Neuron (in vitro differentiated cells): Measurements from ENCODE around the gene ZNF582.

Experiments used
- H2AFZ ChIP-seq: one replicate; pipeline ENCODE4 v1.6.1; 2013; ENCODE audit warnings: low read depth, mild to moderate bottlenecking, inconsistent platforms, low read length, moderate library complexity
- H3K27me3 ChIP-seq: one replicate; pipeline ENCODE4 v1.6.1; 2013; ENCODE audit warnings: low read length; ENCODE audit not compliant: insufficient read depth
- H3K36me3 ChIP-seq: one replicate; pipeline ENCODE4 v1.6.1; 2013; ENCODE audit warnings: low read length; ENCODE audit not compliant: insufficient read depth
- H3K4me1 ChIP-seq: one replicate; pipeline ENCODE4 v1.6.1; 2013; ENCODE audit warnings: low read length; ENCODE audit not compliant: insufficient read depth
- H3K4me3 ChIP-seq: 2 replicates; pipeline ENCODE4 v1.5.1; 2013; ENCODE audit warnings: mild to moderate bottlenecking, low read length, moderate library complexity
- H3K9me3 ChIP-seq: one replicate; pipeline ENCODE4 v1.6.1; 2013; ENCODE audit warnings: low read length

ZNF582 gene

GRCh38 chr19:56377105-56377924 lies 16.0 kb downstream of the ZNF582 start:
- Histone ChIP-seq H2AFZ (no peak overlapping the region), H3K4me3 (no peak overlapping the region), H3K36me3 (peaks cover 42% of the 10 kb centered on the region), H3K27me3 (no peaks in the 10 kb centered on the region), H3K4me1 (no peaks in the 10 kb centered on the region), H3K9me3 (peaks cover 46% of the 10 kb centered on the region)

GRCh38 chr19:56372281-56372680 lies 21.1 kb downstream of the ZNF582 start:
- no peak overlapping the region for H3K4me3 ChIP-seq
- no peak overlapping the region for H2AFZ ChIP-seq
- no peaks in the 10 kb centered on the region for H3K4me1 ChIP-seq
- H3K27me3 ChIP-seq, result no peaks in the 10 kb centered on the region
- H3K36me3 ChIP-seq, result peaks cover 39% of the 10 kb centered on the region
- H3K9me3 ChIP-seq, result peaks cover 33% of the 10 kb centered on the region

GRCh38 chr19:56369886-56370676 lies 23.3 kb downstream of the ZNF582 start:
- no peaks in the 10 kb centered on the region for H3K27me3 ChIP-seq
- peaks cover 18% of the 10 kb centered on the region for H3K9me3 ChIP-seq
- no peak overlapping the region for H3K4me3 ChIP-seq
- no peaks in the 10 kb centered on the region for H3K4me1 ChIP-seq
- H3K36me3 ChIP-seq, result peaks cover 18% of the 10 kb centered on the region
- no peak overlapping the region for H2AFZ ChIP-seq

GRCh38 chr19:56367829-56368711 lies 25.3 kb downstream of the ZNF582 start:
- peak overlapping the region; percentile 48 for H3K4me3 ChIP-seq
- H3K4me1 ChIP-seq, result no peaks in the 10 kb centered on the region
- H2AFZ ChIP-seq, result peak overlapping the region; percentile 31
- H3K27me3 ChIP-seq, result no peaks in the 10 kb centered on the region
- H3K9me3 ChIP-seq, result peaks cover 9% of the 10 kb centered on the region
- peaks cover 9% of the 10 kb centered on the region for H3K36me3 ChIP-seq

- H3K27me3 ChIP-seq, result no peaks in the 10 kb centered on the region
- no peaks in the 10 kb centered on the region for H3K36me3 ChIP-seq
- H2AFZ ChIP-seq, result no peak overlapping the region
- H3K4me3 ChIP-seq, result no peak overlapping the region
- no peaks in the 10 kb centered on the region for H3K4me1 ChIP-seq
- H3K9me3 ChIP-seq, result peaks cover 6% of the 10 kb centered on the region
Measured at GRCh38 chr19:56360841-56361240, 32.5 kb downstream of the ZNF582 start.

GRCh38 chr19:56356944-56357343 lies 36.4 kb downstream of the ZNF582 start:
- Histone ChIP-seq H3K9me3 (peaks cover 7% of the 10 kb centered on the region), H2AFZ (no peak overlapping the region), H3K36me3 (no peaks in the 10 kb centered on the region), H3K4me1 (no peaks in the 10 kb centered on the region), H3K27me3 (no peaks in the 10 kb centered on the region), H3K4me3 (no peak overlapping the region)

- Histone ChIP-seq H3K27me3 (no peaks in the 10 kb centered on the region), H3K4me1 (no peaks in the 10 kb centered on the region), H3K36me3 (no peaks in the 10 kb centered on the region), H3K4me3 (no peak overlapping the region), H3K9me3 (peaks cover 3% of the 10 kb centered on the region), H2AFZ (no peak overlapping the region)
Measured at GRCh38 chr19:56355517-56355916, 37.8 kb downstream of the ZNF582 start.

GRCh38 chr19:56351208-56351607 lies 42.1 kb downstream of the ZNF582 start:
- peaks cover 3% of the 10 kb centered on the region for H3K9me3 ChIP-seq
- H3K36me3 ChIP-seq, result no peaks in the 10 kb centered on the region
- H3K4me1 ChIP-seq, result no peaks in the 10 kb centered on the region
- no peak overlapping the region for H3K4me3 ChIP-seq
- H3K27me3 ChIP-seq, result no peaks in the 10 kb centered on the region
- H2AFZ ChIP-seq, result no peak overlapping the region

- Histone ChIP-seq H3K27me3 (no peaks in the 10 kb centered on the region), H3K4me1 (no peaks in the 10 kb centered on the region), H3K4me3 (no peak overlapping the region), H3K9me3 (peaks cover 3% of the 10 kb centered on the region), H2AFZ (no peak overlapping the region), H3K36me3 (no peaks in the 10 kb centered on the region)
Measured at GRCh38 chr19:56350416-56351045, 42.8 kb downstream of the ZNF582 start.

GRCh38 chr19:56348289-56348877 lies 45.0 kb downstream of the ZNF582 start:
- Histone ChIP-seq H3K27me3 (no peaks in the 10 kb centered on the region), H2AFZ (no peak overlapping the region), H3K9me3 (peaks cover 4% of the 10 kb centered on the region), H3K36me3 (no peaks in the 10 kb centered on the region), H3K4me1 (no peaks in the 10 kb centered on the region), H3K4me3 (no peak overlapping the region)

- Histone ChIP-seq H3K9me3 (peaks cover 3% of the 10 kb centered on the region), H3K4me3 (no peak overlapping the region), H3K27me3 (no peaks in the 10 kb centered on the region), H3K4me1 (no peaks in the 10 kb centered on the region), H2AFZ (no peak overlapping the region), H3K36me3 (no peaks in the 10 kb centered on the region)
Measured at GRCh38 chr19:56347163-56347778, 46.1 kb downstream of the ZNF582 start.

GRCh38 chr19:56341948-56342347 lies 51.4 kb downstream of the ZNF582 start:
- Histone ChIP-seq H2AFZ (no peak overlapping the region), H3K4me1 (no peaks in the 10 kb centered on the region), H3K4me3 (no peak overlapping the region), H3K27me3 (no peaks in the 10 kb centered on the region), H3K36me3 (no peaks in the 10 kb centered on the region), H3K9me3 (peaks cover 16% of the 10 kb centered on the region)
